ENCODE measurements around the gene KIF6.
"Not testable (repeated sequence)": the region's sequence is repeated elsewhere in the genome, so short reads cannot be mapped to it uniquely, and the experiment has no call there.

KIF6 gene

GRCh38 chr6:39494998-39495397 is 230.2 kb downstream of the KIF6 start:
- DNase-seq, result no peak

- DNase-seq, result no peak
Observed at GRCh38 chr6:39493777-39494176, 231.4 kb downstream of the KIF6 start.

DNA sequence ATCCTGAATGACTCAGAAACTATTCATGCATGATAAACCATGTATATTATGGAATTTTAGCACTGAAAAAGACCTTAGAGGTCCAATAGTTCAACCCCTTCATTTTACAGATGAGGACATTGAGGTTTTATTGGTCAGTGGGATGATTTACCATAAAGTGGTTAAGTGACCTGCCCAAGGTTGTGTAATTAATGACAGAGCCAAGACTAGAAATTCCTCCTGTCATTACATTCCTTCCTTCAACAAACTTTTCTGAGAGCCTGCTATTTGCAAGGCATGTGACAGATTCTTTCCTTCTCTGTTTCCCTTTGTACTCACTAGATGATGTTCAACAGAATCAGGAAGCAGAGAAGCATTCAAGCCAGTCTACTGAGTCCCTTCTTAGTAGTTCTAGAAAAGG is 232.0 kb downstream of the KIF6 start:
- no peak for DNase-seq

DNA sequence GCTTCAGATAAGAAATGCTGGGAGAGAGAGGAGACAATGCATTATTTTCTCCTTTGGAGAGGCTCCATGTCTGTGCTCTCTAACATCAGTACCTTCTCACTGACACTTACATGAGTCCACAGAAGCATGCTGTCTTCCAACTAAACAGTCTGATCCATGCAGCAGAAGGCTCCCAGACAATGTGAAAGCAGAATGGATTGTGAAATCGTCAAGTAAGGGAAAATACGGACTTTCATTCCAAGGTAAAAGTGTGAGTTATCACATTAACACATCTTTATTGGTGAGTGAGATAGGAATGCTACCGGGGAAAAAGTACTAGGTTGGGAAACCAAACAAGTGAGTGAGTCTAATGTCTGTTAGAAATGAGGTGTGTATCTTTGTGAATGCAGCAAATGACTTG is 235.1 kb downstream of the KIF6 start:
- no peak for DNase-seq

- no peak for DNase-seq
Observed at GRCh38 chr6:39488255-39488879, 236.8 kb downstream of the KIF6 start.

GRCh38 chr6:39484276-39484675 is 240.9 kb downstream of the KIF6 start:
- DNase-seq, result no peak

DNA sequence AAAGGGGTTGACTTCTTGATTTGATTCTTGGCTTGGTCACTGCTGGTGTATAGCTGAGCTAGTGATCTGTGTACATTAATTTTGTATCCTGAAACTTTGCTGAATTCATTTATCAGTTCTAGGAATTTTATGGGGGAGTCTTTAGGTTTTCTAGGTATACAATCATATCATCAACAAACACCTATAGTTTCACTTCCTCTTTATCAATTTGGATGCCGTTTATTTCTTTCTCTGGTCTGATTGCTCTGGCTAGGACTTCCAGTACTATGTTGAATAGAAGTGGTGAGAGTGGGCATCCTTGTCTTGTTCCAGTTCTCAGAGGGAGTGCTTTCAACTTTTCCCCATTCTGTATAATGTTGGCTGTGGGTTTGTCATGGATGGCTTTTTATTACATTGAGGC is 245.4 kb downstream of the KIF6 start:
- not testable (repeated sequence) for DNase-seq

DNA sequence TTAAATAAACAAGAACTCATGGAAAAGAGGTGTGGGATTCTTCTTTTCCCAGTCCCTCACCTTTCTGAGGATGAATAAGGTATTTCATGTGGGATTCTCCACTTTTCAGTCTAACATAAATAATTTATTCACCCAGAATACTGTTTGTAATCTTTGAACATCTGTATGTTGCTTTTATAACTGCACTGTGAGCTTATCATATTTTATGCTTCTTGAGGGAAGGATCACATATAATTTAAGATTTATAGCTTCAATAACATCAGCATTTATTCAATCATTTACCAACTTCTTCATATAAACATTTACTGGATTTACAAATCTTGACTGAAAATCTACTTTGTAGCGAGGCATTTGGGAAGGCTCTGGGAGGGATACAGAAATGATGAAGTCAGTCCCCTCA is 248.5 kb downstream of the KIF6 start:
- no peak for DNase-seq

DNA sequence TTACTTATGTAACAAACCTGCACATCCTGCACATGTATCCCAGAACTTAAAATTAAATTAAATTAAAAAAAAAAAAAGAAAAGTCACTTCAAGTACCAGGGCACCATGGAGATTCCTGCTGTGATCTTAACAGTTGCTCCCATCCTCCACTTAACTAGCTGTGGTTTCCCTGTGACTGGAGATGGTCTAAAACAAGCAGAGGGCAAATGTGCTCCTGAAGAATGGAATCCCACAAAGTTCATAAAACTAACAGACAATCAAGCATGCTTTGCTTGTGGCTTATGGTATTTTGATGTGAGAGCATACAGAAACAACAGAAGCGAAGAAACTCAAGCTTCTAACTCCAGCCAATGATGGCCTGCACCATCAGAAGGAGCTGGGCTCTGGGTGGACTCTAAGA is 249.1 kb downstream of the KIF6 start:
- no peak for DNase-seq

DNA sequence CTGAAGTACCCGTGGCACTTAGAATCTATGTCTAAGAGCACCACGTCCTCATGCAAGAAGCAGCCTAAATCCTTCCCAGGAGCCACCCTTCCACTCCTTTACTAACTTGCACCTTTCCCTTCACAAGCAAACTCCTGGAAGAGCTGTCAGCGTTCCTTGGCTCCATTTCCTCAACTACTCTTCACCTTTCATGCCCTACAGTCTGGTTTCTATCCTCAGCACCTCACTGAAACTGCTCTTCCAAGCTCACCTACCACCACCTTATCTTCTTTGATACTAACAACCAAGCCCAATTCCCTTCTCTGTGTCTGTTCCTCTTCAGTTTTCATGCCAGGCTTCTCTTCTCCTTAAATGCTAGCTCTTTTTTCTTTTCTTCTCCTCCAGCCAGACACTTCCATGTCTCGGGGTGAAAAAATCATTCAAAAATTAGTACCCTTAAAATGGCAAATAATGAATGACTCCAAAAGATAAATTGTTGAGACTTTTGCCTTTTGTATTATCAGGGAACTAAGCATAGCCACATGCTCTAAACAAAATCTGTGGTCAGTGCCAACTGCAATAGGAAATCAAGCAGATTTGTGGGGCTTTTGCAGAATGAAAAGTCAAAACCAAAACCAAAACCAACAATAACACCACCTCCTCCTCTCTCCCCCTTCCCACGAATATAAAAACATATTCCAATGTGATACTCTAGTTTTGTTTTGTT is 253.1 kb downstream of the KIF6 start:
- DNase-seq, result no peak

DNA sequence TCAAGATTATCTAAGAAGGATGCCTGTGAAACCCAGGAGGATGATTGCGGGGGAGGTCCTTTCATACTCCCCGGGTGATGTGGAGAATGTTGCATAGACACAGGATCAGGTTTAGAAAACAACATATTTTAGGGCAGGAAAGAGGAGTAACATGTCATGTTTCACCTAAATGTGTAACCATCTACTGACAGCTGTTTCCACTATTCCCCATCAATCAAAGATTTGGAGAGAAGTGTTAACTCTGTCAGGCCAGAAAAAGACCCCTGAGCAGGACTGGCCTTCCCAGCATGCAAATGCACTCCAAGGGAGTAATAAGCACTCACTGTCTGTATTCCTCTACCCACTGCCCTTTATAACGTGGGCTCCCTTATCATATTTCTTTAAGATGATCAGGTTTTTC is 254.7 kb downstream of the KIF6 start:
- DNase-seq, result no peak

DNA sequence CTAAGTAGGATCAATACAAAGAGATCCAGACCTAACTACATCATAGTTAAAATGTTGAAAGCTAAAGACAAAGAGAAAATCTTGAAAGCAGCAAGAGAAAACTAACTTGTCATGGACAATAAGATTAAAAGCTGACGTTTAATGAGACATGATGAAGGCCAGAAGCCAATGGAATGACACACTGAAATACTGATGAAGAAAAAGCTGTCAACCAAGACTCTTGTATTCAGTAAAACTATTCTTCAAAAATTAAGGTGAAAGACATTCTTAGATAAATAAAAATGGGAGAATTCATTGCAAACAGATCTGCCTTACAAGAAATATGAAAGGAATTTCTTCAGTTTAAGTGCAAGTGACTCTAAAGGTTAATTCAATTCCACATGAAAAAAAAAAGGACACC is 256.8 kb downstream of the KIF6 start:
- DNase-seq, result no peak

GRCh38 chr6:39466631-39467030 is 258.6 kb downstream of the KIF6 start:
- DNase-seq, result no peak

DNA sequence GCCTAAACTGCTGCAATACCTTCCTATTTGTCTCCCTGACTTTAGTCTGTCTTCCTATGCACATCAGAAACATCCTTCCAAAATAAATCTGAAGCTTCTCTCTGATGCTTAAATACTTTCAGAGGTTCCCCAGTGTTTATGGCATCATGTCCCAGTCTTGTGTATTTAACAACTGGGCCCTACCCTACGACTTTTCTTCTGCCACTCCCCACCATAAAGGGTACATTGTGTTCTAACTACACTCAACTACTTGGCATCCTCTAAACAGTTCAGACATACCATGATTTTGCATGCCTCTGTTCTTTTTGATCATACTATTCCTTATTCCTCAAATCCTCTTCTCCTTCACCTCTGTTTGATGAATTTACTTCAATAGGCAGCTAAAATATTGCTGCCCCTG is 259.7 kb downstream of the KIF6 start:
- DNase-seq, result no peak

DNA sequence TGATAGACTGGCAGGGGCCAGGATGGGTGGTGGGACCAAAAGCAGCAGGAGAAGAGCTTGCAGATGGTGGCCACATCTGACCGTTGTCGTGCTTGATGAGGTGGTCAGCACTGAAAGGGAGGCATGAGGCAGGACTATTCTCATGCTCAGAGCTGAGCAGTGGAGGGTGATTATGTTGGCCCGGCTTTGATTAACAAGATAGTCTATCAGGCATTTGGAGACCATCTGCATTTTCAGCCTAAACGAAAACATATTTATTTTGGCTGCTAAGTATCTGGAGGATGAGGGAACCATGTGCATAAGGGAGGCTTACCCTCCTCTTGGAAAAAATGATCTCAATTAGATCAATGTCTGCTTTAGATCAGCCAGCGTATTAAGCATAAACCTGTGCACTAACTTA is 261.1 kb downstream of the KIF6 start:
- DNase-seq, result no peak

DNA sequence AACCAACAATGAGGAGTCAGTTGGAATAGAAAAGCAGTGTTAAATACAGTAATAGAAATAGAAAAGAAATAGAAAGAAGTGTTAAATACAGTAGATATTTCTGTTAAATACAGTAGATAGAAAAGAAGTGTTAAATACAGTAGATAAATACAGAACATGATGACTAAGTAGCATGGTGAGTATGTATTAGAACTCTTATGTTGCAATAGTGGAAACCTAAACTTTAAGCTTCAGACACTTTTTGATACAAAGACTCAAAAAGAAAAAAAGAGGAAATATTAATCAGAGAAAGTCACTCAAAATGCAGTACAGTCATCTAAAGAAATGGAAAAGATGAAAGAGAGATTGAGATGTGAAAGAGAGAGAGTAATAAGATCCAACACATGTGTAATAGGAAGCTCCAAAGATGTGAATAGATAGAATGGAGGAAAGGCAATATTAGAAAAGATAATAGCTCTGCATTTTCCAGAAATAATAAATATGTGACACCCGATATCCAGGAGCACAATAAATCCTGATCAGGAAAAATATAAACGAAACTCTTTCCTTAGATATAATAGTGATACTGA is 271.2 kb downstream of the KIF6 start:
- no peak for DNase-seq

DNA sequence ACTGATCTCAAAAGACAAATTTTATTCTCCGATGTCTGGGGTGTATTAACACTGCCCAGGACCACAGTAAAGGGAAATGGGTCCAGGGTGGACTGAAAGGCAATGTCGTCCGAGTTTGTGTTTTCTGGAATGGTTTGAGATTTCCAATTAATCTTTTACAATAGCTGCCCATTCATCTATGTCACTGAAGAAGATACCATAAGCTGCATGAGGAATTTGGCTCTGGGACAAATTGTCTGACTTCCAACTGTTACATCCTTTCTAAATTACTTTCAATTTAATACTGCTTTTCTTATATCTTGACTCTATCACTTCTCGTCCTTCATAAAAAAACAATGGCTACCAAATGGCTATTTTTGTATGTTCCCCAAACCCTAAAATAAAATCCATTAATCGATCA is 272.0 kb downstream of the KIF6 start:
- no peak for DNase-seq

- no peak for DNase-seq
Observed at GRCh38 chr6:39452306-39453145, 272.7 kb downstream of the KIF6 start.

DNA sequence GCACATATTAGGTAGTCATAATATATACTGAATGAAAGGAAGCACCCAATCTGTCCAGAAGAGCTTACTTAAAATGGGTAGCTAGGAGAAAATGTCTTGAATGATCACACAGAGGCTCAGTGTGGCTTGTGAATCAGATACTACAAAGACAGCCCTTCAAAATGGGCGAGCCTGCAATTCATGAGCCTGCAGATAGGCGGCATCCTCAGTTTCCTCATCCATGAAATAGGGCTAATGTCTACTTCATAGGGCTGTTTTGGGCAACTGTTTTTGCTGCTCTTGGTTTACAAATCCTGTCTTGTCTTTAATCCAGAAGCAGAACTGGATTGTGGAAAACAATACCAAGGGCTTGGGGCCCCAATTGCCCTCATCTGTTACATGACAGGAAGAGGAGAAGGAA is 273.4 kb downstream of the KIF6 start:
- no peak for DNase-seq

DNA sequence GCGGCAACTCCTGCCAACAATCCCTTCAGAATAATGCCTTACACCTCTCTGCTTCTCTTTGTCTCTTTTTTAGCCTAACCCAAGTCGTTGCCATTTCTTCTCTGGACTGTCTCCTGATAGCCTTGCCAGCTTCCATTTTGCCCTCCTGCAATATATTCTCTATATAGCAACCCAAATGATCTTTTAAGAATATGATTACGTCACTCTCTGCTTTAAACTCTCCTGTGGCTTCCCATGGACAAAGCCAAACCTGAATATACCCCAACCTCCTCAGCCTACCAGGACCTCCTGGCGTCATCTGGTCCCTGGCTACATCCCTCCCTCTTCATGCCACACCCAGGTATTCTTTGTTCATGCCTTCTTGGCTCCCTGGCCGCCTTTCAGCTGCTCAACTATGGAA is 276.2 kb downstream of the KIF6 start:
- no peak for DNase-seq

DNA sequence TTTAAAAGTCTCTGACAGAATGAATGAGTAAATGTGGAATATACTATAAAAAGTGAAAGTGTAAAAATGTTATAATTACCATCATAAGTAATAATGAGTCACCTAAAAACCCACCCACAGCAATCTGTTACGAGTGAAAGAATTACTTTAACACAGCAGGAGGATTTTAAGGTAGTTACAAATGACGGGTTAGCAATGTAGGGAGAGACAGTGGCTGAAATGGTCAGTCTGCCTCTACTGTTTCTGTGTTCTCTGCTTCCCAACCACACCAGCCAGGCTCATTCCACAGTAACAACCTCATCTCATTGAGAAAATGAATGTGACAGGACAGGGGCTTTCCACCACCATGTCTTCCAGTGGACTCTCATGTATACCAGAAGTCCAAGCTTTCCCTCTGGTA is 278.3 kb downstream of the KIF6 start:
- no peak for DNase-seq

DNA sequence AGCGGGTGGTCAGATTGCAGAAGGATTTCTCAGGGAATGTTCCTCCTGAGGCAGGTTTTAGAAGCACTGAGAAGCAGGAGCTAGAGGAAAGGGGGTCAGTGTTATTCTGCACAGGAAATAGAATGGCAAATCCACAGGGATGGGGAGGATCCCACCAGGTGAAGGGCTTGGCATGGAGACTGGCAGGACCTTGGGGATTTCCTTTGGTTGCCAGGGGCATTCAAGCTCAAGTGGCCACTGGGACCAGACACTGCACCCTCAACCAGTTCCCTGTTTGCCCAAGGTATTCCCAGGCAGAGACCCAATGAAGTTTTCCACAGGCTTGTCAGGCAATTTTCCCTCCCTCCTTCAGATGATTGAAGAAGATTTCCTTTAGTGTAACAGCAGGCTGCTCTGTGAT is 279.5 kb downstream of the KIF6 start:
- DNase-seq, result no peak

DNA sequence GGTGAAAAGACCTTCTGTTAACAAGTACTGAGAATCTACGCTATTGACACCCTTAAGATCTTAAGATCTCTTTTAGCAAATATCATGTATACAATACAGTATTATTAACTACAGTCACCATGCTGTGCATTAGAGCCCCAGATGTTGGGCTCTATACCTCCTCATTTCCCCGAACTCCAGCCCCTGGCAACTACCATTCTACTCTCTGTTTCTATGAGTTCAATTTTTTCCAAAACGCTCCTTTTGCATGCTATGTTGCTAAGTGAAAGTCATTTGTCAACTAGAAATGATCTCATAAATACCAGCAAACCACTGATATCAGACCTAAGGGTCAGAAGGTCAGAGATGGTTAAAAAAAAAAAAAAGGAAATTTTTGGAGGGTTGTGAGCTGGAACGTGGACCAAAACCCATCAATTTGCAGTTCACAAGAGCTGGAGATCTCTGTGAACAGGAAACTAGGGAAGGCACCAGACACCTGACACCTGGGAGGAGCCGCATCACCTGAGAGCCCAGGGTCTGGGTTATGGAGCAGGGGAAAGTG is 280.7 kb downstream of the KIF6 start:
- DNase-seq, result no peak

DNA sequence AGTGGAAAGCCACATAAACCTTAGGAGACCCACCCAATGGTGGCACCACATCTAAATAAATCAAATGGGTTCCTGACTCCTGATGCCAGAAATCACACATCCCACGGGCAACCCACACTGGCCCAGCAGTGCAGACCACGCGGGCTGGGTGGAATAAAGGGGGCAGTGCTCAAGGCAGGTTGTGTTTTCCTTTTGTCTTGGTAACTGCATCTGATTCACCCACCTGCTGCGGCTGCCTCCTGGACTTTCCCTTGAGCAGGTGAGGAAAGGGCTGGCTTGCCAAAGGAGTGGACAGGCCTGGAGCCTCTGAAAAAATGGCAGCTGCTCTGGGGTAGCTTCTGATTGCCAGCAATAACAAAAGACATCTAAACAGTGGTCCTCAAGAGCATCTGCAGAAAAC is 283.2 kb downstream of the KIF6 start:
- peak; percentile 45 for DNase-seq
